Neural progenitor cell (in vitro differentiated cells): ENCODE measurements around the gene EREG.

Experiments
- CTCF ChIP-seq: fragments of 200-600 bp; sonication (generic); IDR thresholded peaks from 2 replicates; pipeline ENCODE4 v1.5.1; 2017; ENCODE audit warnings: antibody characterized with exemption, mild to moderate bottlenecking
- EZH2 ChIP-seq: fragments of 200-600 bp; sonication (generic); IDR thresholded peaks from 2 replicates; pipeline ENCODE4 v1.6.1; 2017; ENCODE audit warnings: antibody characterized with exemption, mild to moderate bottlenecking, moderate library complexity
- EZH2phosphoT487 ChIP-seq: fragments of 200-600 bp; sonication (generic); IDR thresholded peaks from 2 replicates; pipeline ENCODE4 v1.6.1; 2017; ENCODE audit warnings: antibody characterized with exemption

GRCh38 chr4:74353858-74354257, 11.1 kb upstream of the EREG start:
- no peak for TF ChIP-seq CTCF
- TF ChIP-seq EZH2: no peak
- TF ChIP-seq EZH2phosphoT487: no peak
